ENCODE data around the gene TMEM86B.

TMEM86B gene, protein sequence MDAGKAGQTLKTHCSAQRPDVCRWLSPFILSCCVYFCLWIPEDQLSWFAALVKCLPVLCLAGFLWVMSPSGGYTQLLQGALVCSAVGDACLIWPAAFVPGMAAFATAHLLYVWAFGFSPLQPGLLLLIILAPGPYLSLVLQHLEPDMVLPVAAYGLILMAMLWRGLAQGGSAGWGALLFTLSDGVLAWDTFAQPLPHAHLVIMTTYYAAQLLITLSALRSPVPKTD

DNA sequence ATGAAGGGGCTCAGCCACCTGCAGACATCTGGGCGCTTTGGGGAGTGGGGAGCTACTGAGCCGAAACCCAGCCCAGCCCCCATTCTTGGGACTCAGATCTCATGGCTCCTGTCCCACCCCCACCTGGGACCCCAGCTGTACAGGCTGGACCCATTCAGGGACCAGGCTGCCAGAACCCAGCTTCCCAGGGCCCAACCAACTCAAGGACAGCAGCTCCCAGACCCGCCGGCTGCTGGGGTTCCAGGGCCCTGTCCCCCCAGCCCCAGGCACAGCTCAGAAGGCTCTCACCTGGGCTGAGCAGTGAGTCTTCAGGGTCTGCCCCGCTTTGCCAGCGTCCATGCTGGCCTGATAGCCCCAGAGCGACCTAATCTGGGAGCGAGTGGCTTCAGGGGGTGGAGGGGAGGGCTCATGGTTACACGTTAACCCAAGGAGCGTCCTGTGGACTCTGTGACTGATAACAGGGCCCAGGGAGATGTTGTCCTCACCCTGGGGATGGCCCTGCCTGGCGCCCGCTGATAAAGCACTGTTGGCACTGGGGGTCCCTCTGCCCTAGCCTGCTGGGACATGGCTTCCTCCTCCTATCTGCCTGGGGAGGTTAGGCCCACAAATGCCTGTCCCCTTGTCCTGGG, at the start of gene TMEM86B:
Gene TMEM86B, minus strand, starts transcription at position 361 of the 629 bp plus-strand sequence. Its CDS starts 22 bp downstream, at position 339.
- H3K4me3 ChIP-seq (ENCODE audit: low read length): no peak within 1 kb of the TSS
- TF ChIP-seq ZNF274 (IDR thresholded peaks at IDR 0.05; ENCODE audit: low read depth, low read length): no peak

DNA sequence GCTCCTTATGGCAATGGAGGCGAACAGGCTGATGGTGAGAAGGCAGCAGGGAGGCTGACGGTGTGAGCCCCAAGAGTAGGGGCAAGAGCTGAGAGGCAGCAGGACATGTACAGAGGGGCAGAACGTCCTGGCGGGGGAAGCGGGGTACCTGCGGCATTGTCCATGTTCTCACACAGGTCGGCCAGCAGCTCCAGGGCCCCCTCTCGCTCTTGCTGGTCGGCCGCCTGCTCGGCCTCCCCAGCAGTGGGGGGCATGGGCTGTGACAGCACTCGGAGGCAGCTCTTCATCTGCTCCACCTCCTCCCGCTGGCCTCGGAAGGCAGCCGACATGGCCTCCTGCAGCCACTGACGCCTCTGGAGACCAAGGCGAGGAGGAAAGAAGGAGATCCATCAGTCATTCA, 48.9 kb upstream of the TMEM86B start:
- TF ChIP-seq ZNF274 (IDR thresholded peaks at IDR 0.05; ENCODE audit: low read depth, low read length): no peak
- no peak overlapping the region for H3K4me3 ChIP-seq (ENCODE audit: low read length)

DNA sequence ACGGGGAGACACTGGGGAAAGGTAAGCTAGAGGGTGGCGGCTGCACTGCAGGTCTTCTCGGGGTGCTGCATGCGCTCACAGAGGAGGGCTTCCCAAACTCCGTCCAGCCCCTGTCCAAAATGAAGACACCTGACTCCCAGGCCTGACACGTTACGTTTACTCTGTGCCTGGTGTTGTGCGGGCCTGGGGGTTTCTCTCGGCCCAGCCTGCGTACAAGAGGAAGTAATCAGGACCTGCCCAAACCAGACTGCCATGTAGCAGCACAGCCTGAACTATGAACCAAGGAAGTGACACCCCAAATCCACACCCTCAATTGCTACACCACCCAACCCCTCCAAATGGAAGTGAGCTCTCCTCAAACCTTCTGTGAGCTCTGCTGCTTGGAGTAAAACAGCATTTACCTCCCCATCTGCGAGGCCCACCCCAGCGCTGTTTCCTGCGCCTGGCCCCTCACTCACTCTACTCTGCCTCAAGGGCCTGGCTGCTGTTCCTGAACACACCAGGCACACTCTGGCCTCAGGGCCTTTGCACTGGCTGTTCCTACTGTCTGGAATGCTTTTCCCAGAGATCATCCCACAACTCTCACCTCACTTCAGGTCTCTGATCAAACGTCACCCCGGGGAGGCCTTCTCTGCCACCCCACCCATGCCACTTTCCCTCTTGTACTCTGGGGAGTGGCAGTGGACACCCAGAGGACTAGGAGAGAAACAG, 48.3 kb upstream of the TMEM86B start:
- no peak for TF ChIP-seq ZNF274 (IDR thresholded peaks at IDR 0.05; ENCODE audit: low read depth, low read length)
- peak overlapping the region; percentile 6; the same call in 1 of the 2 replicates for H3K4me3 ChIP-seq (ENCODE audit: low read length)

GRCh38 chr19:55275851-55276719, 47.5 kb upstream of the TMEM86B start:
- H3K4me3 ChIP-seq (ENCODE audit: low read length): peak overlapping the region; percentile 6; the same call in 1 of the 2 replicates
- TF ChIP-seq ZNF274 (IDR thresholded peaks at IDR 0.05; ENCODE audit: low read depth, low read length): no peak

GRCh38 chr19:55273978-55274707, 45.6 kb upstream of the TMEM86B start:
- TF ChIP-seq ZNF274 (IDR thresholded peaks at IDR 0.05; ENCODE audit: low read depth, low read length): no peak
- H3K4me3 ChIP-seq (ENCODE audit: low read length): no peak overlapping the region

GRCh38 chr19:55272142-55272541, 43.6 kb upstream of the TMEM86B start:
- no peak for TF ChIP-seq ZNF274 (IDR thresholded peaks at IDR 0.05; ENCODE audit: low read depth, low read length)

DNA sequence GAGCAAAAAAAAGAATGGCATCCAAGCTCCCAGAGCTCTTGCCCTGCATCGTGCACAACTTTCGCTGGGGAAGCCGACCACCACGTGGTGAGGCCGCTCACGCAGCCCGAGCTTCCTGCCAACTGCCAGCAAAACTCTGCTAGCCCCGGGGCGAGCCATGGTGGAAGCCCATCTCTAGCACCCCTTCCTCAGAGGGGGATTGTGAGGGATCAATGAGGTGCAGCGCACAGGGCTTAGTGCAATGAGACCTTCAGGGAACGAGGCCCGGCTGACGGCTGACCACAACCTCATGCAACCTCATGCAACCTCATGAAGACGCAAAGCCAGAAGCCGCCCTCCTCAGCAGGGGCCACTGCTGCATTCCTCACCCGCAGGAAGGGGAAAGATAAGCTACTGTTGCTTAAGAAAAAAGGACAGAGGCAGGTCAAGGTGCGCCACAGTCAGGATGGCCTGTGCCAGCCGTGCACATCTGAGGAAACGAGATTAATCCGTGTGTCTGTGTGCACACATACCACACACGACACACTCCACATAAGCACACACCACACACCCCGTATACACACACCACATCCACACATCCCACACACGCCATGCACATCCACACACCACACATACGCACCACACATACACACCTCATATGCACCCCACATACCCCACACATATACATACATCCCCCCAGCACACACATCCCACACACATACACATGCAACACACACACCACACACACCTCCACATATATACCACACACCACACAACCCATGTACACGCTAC, 41.8 kb upstream of the TMEM86B start:
- H3K4me3 ChIP-seq (ENCODE audit: low read length): no peak overlapping the region
- TF ChIP-seq ZNF274 (IDR thresholded peaks at IDR 0.05; ENCODE audit: low read depth, low read length): no peak

More at GRCh38 chr19:55272142-55272541, 43.6 kb upstream of the TMEM86B start:
- no peak overlapping the region for H3K4me3 ChIP-seq (ENCODE audit: low read length)

GRCh38 chr19:55269299-55269698, 40.7 kb upstream of the TMEM86B start:
- no peak overlapping the region for H3K4me3 ChIP-seq (ENCODE audit: low read length)

DNA sequence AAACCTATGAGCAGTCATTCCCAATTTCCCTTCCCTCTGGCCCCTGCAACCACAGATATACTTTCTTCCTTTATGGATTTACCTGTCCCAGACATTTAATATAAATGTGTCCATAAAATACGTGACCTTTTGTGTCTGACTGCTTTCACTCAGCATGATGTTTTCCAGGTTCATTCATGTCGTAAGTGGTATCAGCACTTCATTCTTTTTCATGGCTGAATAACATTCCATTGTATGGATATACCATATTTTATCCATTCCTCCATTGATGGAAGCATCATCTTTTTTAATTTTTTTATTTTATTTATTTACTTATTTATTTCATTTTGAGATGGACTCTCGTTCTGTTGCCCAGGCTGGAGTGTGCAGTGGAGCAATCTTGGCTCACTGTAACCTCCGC, 38.3 kb upstream of the TMEM86B start:
- H3K4me3 ChIP-seq (ENCODE audit: low read length): no peak overlapping the region
- no peak for TF ChIP-seq ZNF274 (IDR thresholded peaks at IDR 0.05; ENCODE audit: low read depth, low read length)

More at GRCh38 chr19:55269299-55269698, 40.7 kb upstream of the TMEM86B start:
- TF ChIP-seq ZNF274 (IDR thresholded peaks at IDR 0.05; ENCODE audit: low read depth, low read length): no peak

GRCh38 chr19:55266404-55266803, 37.8 kb upstream of the TMEM86B start:
- TF ChIP-seq ZNF274 (IDR thresholded peaks at IDR 0.05; ENCODE audit: low read depth, low read length): no peak
- H3K4me3 ChIP-seq (ENCODE audit: low read length): no peak overlapping the region

DNA sequence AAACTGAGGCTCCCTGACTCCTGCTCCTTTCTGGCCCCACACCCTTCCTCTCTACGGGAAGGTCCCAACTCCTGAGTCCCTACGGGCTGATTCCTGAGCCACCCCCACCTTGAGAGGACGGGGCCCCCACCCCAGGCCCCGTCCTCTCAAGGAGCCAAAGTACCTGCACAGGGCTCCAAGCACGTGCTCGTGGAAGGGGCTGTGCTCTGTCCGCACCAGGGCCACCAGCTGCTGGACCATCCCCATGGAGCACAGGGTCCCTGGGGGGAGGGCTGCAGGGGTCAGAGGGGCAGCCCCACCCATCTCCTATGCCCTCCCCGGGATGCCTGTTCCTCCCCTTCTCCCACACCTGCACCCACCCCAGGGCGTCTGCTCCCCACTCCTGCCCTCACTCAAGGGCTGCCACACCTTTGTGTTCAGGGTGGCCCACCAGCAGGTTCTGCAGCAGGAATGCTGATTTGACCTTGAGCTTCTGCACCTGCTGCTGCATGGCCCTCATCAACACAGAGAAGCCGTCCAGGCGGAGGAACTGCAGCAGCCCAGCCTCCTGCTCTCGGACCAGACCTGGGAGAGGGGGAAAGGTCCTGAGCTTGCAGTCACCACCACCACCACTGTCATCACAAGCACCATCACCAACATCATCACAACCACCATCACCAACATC, 37.3 kb upstream of the TMEM86B start:
- no peak overlapping the region for H3K4me3 ChIP-seq (ENCODE audit: low read length)
- no peak for TF ChIP-seq ZNF274 (IDR thresholded peaks at IDR 0.05; ENCODE audit: low read depth, low read length)

DNA sequence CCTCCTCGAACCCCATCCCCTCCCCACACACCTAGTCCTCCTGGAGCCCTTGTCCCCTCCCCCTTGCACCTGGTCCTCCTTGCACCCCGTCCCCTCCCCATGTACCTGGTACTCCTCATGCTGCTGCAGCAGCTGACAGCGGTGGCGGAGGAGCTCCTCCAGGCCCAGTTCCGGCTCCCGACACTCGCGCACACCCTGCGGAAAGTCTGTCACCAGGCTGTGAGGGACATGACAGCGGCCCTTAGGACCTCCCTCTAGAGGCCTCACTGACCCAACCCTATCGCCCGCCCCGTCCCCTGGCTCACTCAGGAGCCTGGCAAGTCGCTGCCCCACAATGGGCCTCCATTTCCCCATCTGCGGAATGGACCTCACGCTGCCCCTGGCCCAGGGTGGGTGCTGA, 36.6 kb upstream of the TMEM86B start:
- H3K4me3 ChIP-seq (ENCODE audit: low read length): no peak overlapping the region
- no peak for TF ChIP-seq ZNF274 (IDR thresholded peaks at IDR 0.05; ENCODE audit: low read depth, low read length)

All from GM08714 (cell line).